ENCODE data around the gene RPL12.

GRCh38 chr9:127496974-127497373 lies 45.8 kb upstream of the RPL12 start:
- TF ChIP-seq CHD1 (IDR thresholded peaks at IDR 0.05; ENCODE audit: low read length) (no peak), C11orf30 (IDR thresholded peaks at IDR 0.05; ENCODE audit: low read depth) (no peak), CAMTA2 (CRISPR knock-in tag; conservative IDR thresholded peaks at IDR 0.05) (no peak), EZH2 (IDR thresholded peaks at IDR 0.05; ENCODE audit: borderline replicate concordance, low read depth, low read length) (no peak), BHLHE40 (IDR thresholded peaks at IDR 0.05; ENCODE audit: low read length) (no peak), MAFK (IDR thresholded peaks at IDR 0.05; ENCODE audit: low read length) (no peak)

Data from K562 (cell line).